A549 (cell line): ENCODE results near the gene NEK7. TPM values are rescaled to one million over a fixed set of nuclear protein-coding genes. Genes with fewer than 3 reads are reported as not detected.

Source experiments
- ATAC-seq, 2 experiments: fragments of 200-7000 bp in 1 of 2; fragments of >200 bp in 1 of 2; cut with Nextera tagmentation in 1 of 2; cut with Tn5 transposase in 1 of 2; 3 replicates each; pipeline versions ENCODE4 v1.8.0 to v1.9.1; 2018 to 2020; ENCODE audit warnings: mild to moderate bottlenecking in 1 of 2, moderate library complexity in 1 of 2
- CTCF ChIA-PET: fragments of 300-600 bp; sonication (Branson Sonifier 250); formaldehyde crosslinking; extraction: SDS; loops from one replicate; lab custom pipeline; 2021; ENCODE audit warnings: antibody characterized with exemption, inconsistent platforms; lab: Yijun Ruan, JAX
- POLR2A ChIA-PET: fragments of 350-600 bp; formaldehyde crosslinking; extraction: SDS; loops from one replicate; lab custom pipeline; 2021; ENCODE audit warnings: antibody characterized with exemption, inconsistent platforms; lab: Yijun Ruan, JAX
- DNase-seq, 2 experiments: peaks; one replicate each; pipeline versions ENCODE4 v3.0.0 to v3.0.0-alpha.2; 2011 to 2016; ENCODE audit warnings: low read depth in 1 of 2, low spot score in 1 of 2
- FAIRE-seq: peaks from 2 replicates; lab custom pipeline; 2011; peaks lifted over from hg19 to GRCh38; lab: Jason Lieb, UNC
- H3K27ac ChIP-seq, 2 experiments: fragments of >200 bp; sonication (Bioruptor Twin); formaldehyde crosslinking; 3 replicates each; pipeline ENCODE4 v1.5.1; 2016 to 2017
- H3K4me1 ChIP-seq: fragments of >200 bp; sonication (Bioruptor Twin); formaldehyde crosslinking; 3 replicates; pipeline ENCODE4 v1.6.1; 2016
- H3K4me2 ChIP-seq: fragments of >200 bp; sonication (Bioruptor Twin); formaldehyde crosslinking; 3 replicates; pipeline ENCODE4 v1.6.1; 2016
- H3K4me3 ChIP-seq: fragments of >200 bp; sonication (Bioruptor Twin); formaldehyde crosslinking; 3 replicates; pipeline ENCODE4 v1.5.1; 2016
- H3K9me3 ChIP-seq: fragments of >200 bp; sonication (Bioruptor Twin); formaldehyde crosslinking; 3 replicates; pipeline ENCODE4 v1.6.1; 2016
- BHLHE40 ChIP-seq: IDR thresholded peaks from 2 replicates; pipeline ENCODE4 v1.6.1; 2012; ENCODE audit warnings: low read depth, low read length, inconsistent platforms
- CBX2 ChIP-seq: fragments of 200-600 bp; sonication (generic); IDR thresholded peaks from 2 replicates; pipeline ENCODE4 v1.6.1; 2016; ENCODE audit warnings: low read depth, mild to moderate bottlenecking, borderline replicate concordance
- CBX8 ChIP-seq: fragments of 200-600 bp; sonication (generic); IDR thresholded peaks from 2 replicates; pipeline ENCODE4 v1.6.1; 2016
- CTCF ChIP-seq: fragments of >200 bp; sonication (Bioruptor Twin); formaldehyde crosslinking; IDR thresholded peaks from 3 replicates; pipeline ENCODE4 v1.5.1; 2016
- E2F6 ChIP-seq: IDR thresholded peaks from 2 replicates; pipeline ENCODE4 v1.6.1; 2012; ENCODE audit warnings: low read depth, borderline replicate concordance
- EHF ChIP-seq: fragments of 250-450 bp; sonication (Bioruptor Pico); IDR thresholded peaks from 2 replicates; pipeline ENCODE4 v1.5.0; 2020; ENCODE audit warnings: mild to moderate bottlenecking
- ELK1 ChIP-seq: fragments of 150-350 bp; IDR thresholded peaks from 2 replicates; pipeline ENCODE4 v1.6.1; 2014; ENCODE audit warnings: low read depth, mild to moderate bottlenecking, low read length
- FOSB ChIP-seq: fragments of 250-450 bp; sonication (Bioruptor Pico); IDR thresholded peaks from 2 replicates; pipeline ENCODE4 v1.5.0; 2020; ENCODE audit warnings: mild to moderate bottlenecking, moderate library complexity
- HEYL ChIP-seq: fragments of 250-450 bp; sonication (Bioruptor Pico); IDR thresholded peaks from 2 replicates; pipeline ENCODE4 v1.8.0; 2021; ENCODE audit warnings: mild to moderate bottlenecking, moderate library complexity
- HMGXB4 ChIP-seq: fragments of 250-450 bp; sonication (Bioruptor Pico); IDR thresholded peaks from 2 replicates; pipeline ENCODE4 v1.5.0; 2021; ENCODE audit warnings: mild to moderate bottlenecking, moderate library complexity, borderline replicate concordance
- HOXB13 ChIP-seq: fragments of 250-450 bp; sonication (Bioruptor Pico); IDR thresholded peaks from 2 replicates; pipeline ENCODE4 v1.5.0; 2020; ENCODE audit warnings: low read depth, mild to moderate bottlenecking, moderate library complexity
- JUN ChIP-seq, 2 experiments: fragments of >200 bp; sonication (Bioruptor Twin); formaldehyde crosslinking; IDR thresholded peaks; 2 replicates in 1 of 2; 3 replicates in 1 of 2; pipeline ENCODE4 v1.6.1; 2016 to 2017
- KDM1A ChIP-seq: fragments of 200-600 bp; sonication (generic); IDR thresholded peaks from 2 replicates; pipeline ENCODE4 v1.6.1; 2016; ENCODE audit warnings: low read depth, mild to moderate bottlenecking
- KDM5A ChIP-seq: fragments of 200-600 bp; sonication (generic); IDR thresholded peaks from 2 replicates; pipeline ENCODE4 v1.6.1; 2016; ENCODE audit warnings: antibody characterized with exemption, mild to moderate bottlenecking
- MAX ChIP-seq: IDR thresholded peaks from 2 replicates; pipeline ENCODE4 v1.6.1; 2012
- PBX3 ChIP-seq: IDR thresholded peaks from 2 replicates; pipeline ENCODE4 v1.6.1; 2012
- POLR2A ChIP-seq: IDR thresholded peaks from 2 replicates; pipeline ENCODE4 v1.6.1; 2012; ENCODE audit warnings: mild to moderate bottlenecking, low read length
- RAD21 ChIP-seq, 2 experiments: fragments of >200 bp in 1 of 2; sonication (Bioruptor Twin) in 1 of 2; formaldehyde crosslinking in 1 of 2; IDR thresholded peaks in 1 of 2; conservative IDR thresholded peaks in 1 of 2; 2 replicates in 1 of 2; 3 replicates in 1 of 2; pipeline ENCODE4 v1.6.1; 2012 to 2018; ENCODE audit warnings: inconsistent platforms in 1 of 2
- RFX5 ChIP-seq: fragments of 450-650 bp; IDR thresholded peaks from 2 replicates; pipeline ENCODE4 v1.7.1; 2014; ENCODE audit warnings: antibody characterized with exemption, mild to moderate bottlenecking, moderate library complexity
- RNF2 ChIP-seq: fragments of 200-600 bp; sonication (generic); IDR thresholded peaks from 2 replicates; pipeline ENCODE4 v1.6.1; 2016; ENCODE audit warnings: low read depth, mild to moderate bottlenecking, antibody characterized with exemption, moderate library complexity, borderline replicate concordance
- SMC3 ChIP-seq: fragments of >200 bp; sonication (Bioruptor Twin); formaldehyde crosslinking; IDR thresholded peaks from 3 replicates; pipeline ENCODE4 v1.6.1; 2018; ENCODE audit warnings: inconsistent platforms
- TFCP2L1 ChIP-seq: fragments of 250-450 bp; sonication (Bioruptor Pico); IDR thresholded peaks from 2 replicates; pipeline ENCODE4 v1.5.0; 2021; ENCODE audit warnings: mild to moderate bottlenecking
- TP53 ChIP-seq: fragments of 250-450 bp; sonication (Bioruptor Pico); IDR thresholded peaks from 2 replicates; pipeline ENCODE4 v1.5.0; 2021; ENCODE audit warnings: mild to moderate bottlenecking, moderate library complexity
- ZSCAN20 ChIP-seq: fragments of 250-450 bp; sonication (Bioruptor Pico); IDR thresholded peaks from 2 replicates; pipeline ENCODE4 v1.8.0; 2022; ENCODE audit warnings: mild to moderate bottlenecking, moderate library complexity
- WGBS: methylation state at CpG from one replicate; pipeline ENCODE4 v1.1.6; 2017; ENCODE audit errors: missing lambda C conversion rate; 5-methylcytosine and 5-hydroxymethylcytosine counted together
- polyA plus RNA-seq, 4 experiments: library from polyadenylated mRNA; depleted of rRNA in 3 of 4; stranded (reverse); fragments of >200 nt; fragmentation: RNase III in 1 of 4; extraction: RNeasy Plus Mini Kit Qiagen cat#74134 plus additional on column Dnase treatment in 1 of 4; gene quantifications; 2 replicates in 3 of 4; 3 replicates in 1 of 4; pipeline ENCODE4 v1.2.3, GENCODE V29; 2011 to 2017

NEK7 gene
- polyA plus RNA-seq, 2 of the 4 experiments (the other 2 are of a cell fraction), result 15.9 to 62.9 TPM

GRCh38 chr1:198107091-198107501, 49.7 kb upstream of the NEK7 start:
- DNase-seq, result peak in 1 of 2 experiments; percentile 50
- H3K4me3 ChIP-seq, result no peak overlapping the region
- ChIA-PET POLR2A (no interaction called here), CTCF (no interaction called here)
- no peak overlapping the region for H3K4me2 ChIP-seq
- peak; percentile 43 to 68; a peak in 4 of 6 replicates for ATAC-seq
- 80% methylated on average over 2 of the region's 2 CpGs for WGBS
- H3K4me1 ChIP-seq, result no peaks in the 10 kb centered on the region
- peak; percentile 28 for FAIRE-seq
- TF ChIP-seq BHLHE40, result no peak
- no peak overlapping the region for H3K27ac ChIP-seq
- H3K9me3 ChIP-seq, result no peaks in the 10 kb centered on the region

- POLR2A ChIA-PET, result no interaction called here
- no peak overlapping the region for H3K4me2 ChIP-seq
- no peak for TF ChIP-seq FOSB (CRISPR knock-in tag)
- no peak for TF ChIP-seq JUN (IDR thresholded peaks at IDR 0.05)
- no peak for TF ChIP-seq ELK1
- TF ChIP-seq KDM1A, result no peak
- no peak for TF ChIP-seq E2F6
- no peak for TF ChIP-seq TP53 (CRISPR knock-in tag)
- TF ChIP-seq, all 56 proteins: peak for 0
- no peaks in the 10 kb centered on the region for H3K9me3 ChIP-seq
- 56% methylated on average over 1 of the region's 1 CpG for WGBS
- H3K27ac ChIP-seq, result no peak overlapping the region
- no peak for FAIRE-seq
- ATAC-seq, result no peak
- H3K4me1 ChIP-seq, result no peaks in the 10 kb centered on the region
- no peak overlapping the region for H3K4me3 ChIP-seq
- no peak for DNase-seq
- CTCF ChIA-PET, result interaction anchor here (1.1 kb wide), 1 partner anchor 12 kb away, joined by 3 read pairs; no protein-coding TSS in a partner anchor
These were observed 48.0 kb upstream of the NEK7 start for GRCh38 chr1:198108636-198109370.

- no peak for DNase-seq
- no peak for TF ChIP-seq KDM1A
- TF ChIP-seq HEYL, result no peak
- no peak for TF ChIP-seq FOSB (CRISPR knock-in tag)
- no peak for TF ChIP-seq MAX
- no peaks in the 10 kb centered on the region for H3K9me3 ChIP-seq
- H3K27ac ChIP-seq, result no peak overlapping the region
- ATAC-seq, result no peak
- POLR2A ChIA-PET, result no interaction called here
- no peak for FAIRE-seq
- CTCF ChIA-PET, result interaction anchor here (0.7 to 1.3 kb wide), 2 partner anchors 8 to 356 kb away, joined by 3 read pairs; no protein-coding TSS in a partner anchor
- H3K4me1 ChIP-seq, result no peaks in the 10 kb centered on the region
- H3K4me2 ChIP-seq, result no peak overlapping the region
- no peak overlapping the region for H3K4me3 ChIP-seq
These were observed 47.5 kb upstream of the NEK7 start for GRCh38 chr1:198109371-198109715.

GRCh38 chr1:198113342-198113750, 43.5 kb upstream of the NEK7 start:
- no peak for DNase-seq
- CTCF ChIA-PET, result interaction anchor here (0.7 kb wide), 1 partner anchor 27 kb away, joined by 3 read pairs; no protein-coding TSS in a partner anchor
- no peak for FAIRE-seq
- Histone ChIP-seq H3K4me3 (no peak overlapping the region), H3K4me1 (peaks cover 8% of the 10 kb centered on the region; the same call in 2 of the 3 replicates), H3K4me2 (no peak overlapping the region), H3K9me3 (no peaks in the 10 kb centered on the region), H3K27ac (no peak overlapping the region)
- TF ChIP-seq POLR2A (no peak), ZSCAN20 (CRISPR knock-in tag) (no peak), RFX5 (no peak), EHF (CRISPR knock-in tag) (no peak), FOSB (CRISPR knock-in tag) (no peak), CBX8 (no peak), PBX3 (no peak), SMC3 (no peak), RAD21 (conservative IDR thresholded peaks at IDR 0.05 in 1 of 2, IDR thresholded peaks at IDR 0.05 in 1 of 2) (no peak), TFCP2L1 (CRISPR knock-in tag) (no peak), RNF2 (no peak), CTCF (no peak), HOXB13 (no peak), CBX2 (no peak), HMGXB4 (CRISPR knock-in tag) (no peak), KDM5A (no peak)
- no peak for ATAC-seq
- POLR2A ChIA-PET, result no interaction called here
